ENCODE measurements around the gene DUS2.

DNA sequence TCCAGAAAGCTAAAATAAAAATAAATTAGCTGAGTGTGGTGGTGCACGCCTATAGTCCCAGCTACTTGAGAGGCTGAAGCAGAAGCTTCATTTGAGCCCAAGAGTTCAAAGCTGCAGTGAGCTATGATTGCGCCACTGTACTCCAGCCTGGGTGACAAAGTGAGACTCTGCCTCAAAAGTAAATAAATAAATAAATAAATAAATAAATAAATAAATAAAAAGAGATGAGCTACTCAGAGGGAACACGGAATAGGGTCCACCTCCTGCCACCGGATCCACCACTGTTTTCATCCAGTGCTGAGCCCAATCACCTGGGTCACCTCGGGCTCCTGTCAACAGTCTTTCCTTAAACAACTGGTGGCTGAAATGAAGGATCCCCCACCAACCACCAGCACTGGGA, 36.1 kb upstream of the DUS2 start:
- TF ChIP-seq, protein P1, sequence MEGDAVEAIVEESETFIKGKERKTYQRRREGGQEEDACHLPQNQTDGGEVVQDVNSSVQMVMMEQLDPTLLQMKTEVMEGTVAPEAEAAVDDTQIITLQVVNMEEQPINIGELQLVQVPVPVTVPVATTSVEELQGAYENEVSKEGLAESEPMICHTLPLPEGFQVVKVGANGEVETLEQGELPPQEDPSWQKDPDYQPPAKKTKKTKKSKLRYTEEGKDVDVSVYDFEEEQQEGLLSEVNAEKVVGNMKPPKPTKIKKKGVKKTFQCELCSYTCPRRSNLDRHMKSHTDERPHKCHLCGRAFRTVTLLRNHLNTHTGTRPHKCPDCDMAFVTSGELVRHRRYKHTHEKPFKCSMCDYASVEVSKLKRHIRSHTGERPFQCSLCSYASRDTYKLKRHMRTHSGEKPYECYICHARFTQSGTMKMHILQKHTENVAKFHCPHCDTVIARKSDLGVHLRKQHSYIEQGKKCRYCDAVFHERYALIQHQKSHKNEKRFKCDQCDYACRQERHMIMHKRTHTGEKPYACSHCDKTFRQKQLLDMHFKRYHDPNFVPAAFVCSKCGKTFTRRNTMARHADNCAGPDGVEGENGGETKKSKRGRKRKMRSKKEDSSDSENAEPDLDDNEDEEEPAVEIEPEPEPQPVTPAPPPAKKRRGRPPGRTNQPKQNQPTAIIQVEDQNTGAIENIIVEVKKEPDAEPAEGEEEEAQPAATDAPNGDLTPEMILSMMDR (IDR thresholded peaks at IDR 0.05), result no peak
- TF ChIP-seq POLR2A (IDR thresholded peaks at IDR 0.05), result no peak
